ENCODE data around the gene CHMP4A. TPM values are rescaled to one million over a fixed set of nuclear protein-coding genes. Genes with fewer than 3 reads are reported as not detected.

The CHMP4A gene
- total RNA-seq, 1 experiment from 2014 or later, result 32.7 TPM

GRCh38 chr14:24249230-24250021, 36.1 kb upstream of the CHMP4A start (continued):
- TF ChIP-seq ZNF281 (CRISPR knock-in tag; IDR thresholded peaks at IDR 0.05), result no peak
- TF ChIP-seq ZNF423 (CRISPR knock-in tag; IDR thresholded peaks at IDR 0.05), result no peak
- TF ChIP-seq TEAD1 (CRISPR knock-in tag; IDR thresholded peaks at IDR 0.05), result no peak
- no peak for TF ChIP-seq ETV6 (CRISPR knock-in tag; IDR thresholded peaks at IDR 0.05)
- TF ChIP-seq E2F5 (CRISPR knock-in tag; IDR thresholded peaks at IDR 0.05), result no peak
- TF ChIP-seq ZBTB43 (CRISPR knock-in tag; IDR thresholded peaks at IDR 0.05), result no peak
- no peak for TF ChIP-seq GTF2I (CRISPR knock-in tag; conservative IDR thresholded peaks at IDR 0.05)
- TF ChIP-seq RORB (CRISPR knock-in tag; IDR thresholded peaks at IDR 0.05), result no peak
- no peak for TF ChIP-seq ATF2 (CRISPR knock-in tag; IDR thresholded peaks at IDR 0.05; ENCODE audit: borderline replicate concordance, low read depth)
- no peak for TF ChIP-seq ATF6 (CRISPR knock-in tag; IDR thresholded peaks at IDR 0.05)
- TF ChIP-seq NR1H2 (CRISPR knock-in tag; IDR thresholded peaks at IDR 0.05), result no peak

GRCh38 chr14:24247422-24247821, 34.1 kb upstream of the CHMP4A start:
- no peaks in the 10 kb centered on the region for H3K36me3 Mint-ChIP-seq
- ATAC-seq (no peak), DNase-seq (ENCODE audit: low spot score) (no peak)
- peaks cover 23% of the 10 kb centered on the region for H3K27me3 Mint-ChIP-seq (ENCODE audit: low read depth)
- H3K4me1 Mint-ChIP-seq, result peaks cover 10% of the 10 kb centered on the region
- CTCF ChIA-PET, result interaction anchor here (0.7 to 2.9 kb wide), 2 partner anchors 50 to 61 kb away, joined by 3 to 12 read pairs; no protein-coding TSS in a partner anchor
- H3K9me3 Mint-ChIP-seq, result no peaks in the 10 kb centered on the region
- H3K4me3 Mint-ChIP-seq, result no peak overlapping the region
- H3K27ac Mint-ChIP-seq, result no peak overlapping the region
- POLR2A ChIA-PET, result no interaction called here
- TF ChIP-seq KAT7 (CRISPR knock-in tag; IDR thresholded peaks at IDR 0.05; ENCODE audit: borderline replicate concordance) (no peak), NFE2L1 (CRISPR knock-in tag; IDR thresholded peaks at IDR 0.05) (no peak), MLX (CRISPR knock-in tag; IDR thresholded peaks at IDR 0.05) (no peak), ZNF219 (CRISPR knock-in tag; IDR thresholded peaks at IDR 0.05; ENCODE audit: borderline replicate concordance) (no peak), E2F1 (CRISPR knock-in tag; IDR thresholded peaks at IDR 0.05) (no peak), ZNF512 (CRISPR knock-in tag; IDR thresholded peaks at IDR 0.05; ENCODE audit: borderline replicate concordance) (no peak), CREM (CRISPR knock-in tag; IDR thresholded peaks at IDR 0.05) (no peak), ATF2 (CRISPR knock-in tag; IDR thresholded peaks at IDR 0.05; ENCODE audit: borderline replicate concordance, low read depth) (no peak), ZNF281 (CRISPR knock-in tag; IDR thresholded peaks at IDR 0.05) (no peak)
